Coronary artery (tissue), 2 donors: ENCODE data around the gene ABR.

Source experiments
- DNase-seq: peaks from one replicate; pipeline ENCODE4 v3.0.0-alpha.2; 2017; ENCODE audit warnings: low spot score
- H3K27ac ChIP-seq, 2 donors: fragments of 200-600 bp; sonication (generic); one replicate each; pipeline ENCODE4 v1.5.1; 2016 to 2019
- H3K4me3 ChIP-seq: fragments of 200-600 bp; sonication (generic); 2 replicates; pipeline ENCODE4 v1.5.1; 2016; ENCODE audit warnings: mild to moderate bottlenecking, moderate library complexity
- TF ChIP-seq, protein P1 (sequence below): fragments of 200-600 bp; sonication (generic); IDR thresholded peaks from one replicate; pipeline ENCODE4 v1.5.1; 2019; ENCODE audit warnings: antibody characterized with exemption

ABR gene

DNA sequence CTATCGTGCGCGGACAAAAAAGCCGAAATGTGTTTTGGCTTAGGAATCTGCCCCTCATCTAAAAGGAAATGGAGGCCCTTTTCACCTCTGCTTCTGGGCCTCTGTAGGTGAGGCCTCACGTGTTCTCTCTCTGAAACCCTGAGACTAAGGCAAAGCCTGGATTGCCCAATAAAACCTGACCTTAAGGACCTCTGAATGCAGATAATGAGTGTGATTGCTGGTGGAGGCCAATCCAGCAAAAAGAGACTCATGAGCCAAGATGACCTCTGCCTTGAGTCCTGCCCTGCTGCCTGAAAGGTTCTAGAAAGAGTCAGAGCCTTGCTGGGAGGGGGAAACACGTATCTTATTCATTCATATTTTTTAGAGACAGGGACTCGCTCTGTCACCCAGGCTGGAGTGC is 44.5 kb upstream of the ABR start:
- DNase-seq = no peak
- TF ChIP-seq, protein P1, sequence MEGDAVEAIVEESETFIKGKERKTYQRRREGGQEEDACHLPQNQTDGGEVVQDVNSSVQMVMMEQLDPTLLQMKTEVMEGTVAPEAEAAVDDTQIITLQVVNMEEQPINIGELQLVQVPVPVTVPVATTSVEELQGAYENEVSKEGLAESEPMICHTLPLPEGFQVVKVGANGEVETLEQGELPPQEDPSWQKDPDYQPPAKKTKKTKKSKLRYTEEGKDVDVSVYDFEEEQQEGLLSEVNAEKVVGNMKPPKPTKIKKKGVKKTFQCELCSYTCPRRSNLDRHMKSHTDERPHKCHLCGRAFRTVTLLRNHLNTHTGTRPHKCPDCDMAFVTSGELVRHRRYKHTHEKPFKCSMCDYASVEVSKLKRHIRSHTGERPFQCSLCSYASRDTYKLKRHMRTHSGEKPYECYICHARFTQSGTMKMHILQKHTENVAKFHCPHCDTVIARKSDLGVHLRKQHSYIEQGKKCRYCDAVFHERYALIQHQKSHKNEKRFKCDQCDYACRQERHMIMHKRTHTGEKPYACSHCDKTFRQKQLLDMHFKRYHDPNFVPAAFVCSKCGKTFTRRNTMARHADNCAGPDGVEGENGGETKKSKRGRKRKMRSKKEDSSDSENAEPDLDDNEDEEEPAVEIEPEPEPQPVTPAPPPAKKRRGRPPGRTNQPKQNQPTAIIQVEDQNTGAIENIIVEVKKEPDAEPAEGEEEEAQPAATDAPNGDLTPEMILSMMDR = no peak
- Histone ChIP-seq H3K4me3 (no peak overlapping the region), H3K27ac (no peak overlapping the region)

DNA sequence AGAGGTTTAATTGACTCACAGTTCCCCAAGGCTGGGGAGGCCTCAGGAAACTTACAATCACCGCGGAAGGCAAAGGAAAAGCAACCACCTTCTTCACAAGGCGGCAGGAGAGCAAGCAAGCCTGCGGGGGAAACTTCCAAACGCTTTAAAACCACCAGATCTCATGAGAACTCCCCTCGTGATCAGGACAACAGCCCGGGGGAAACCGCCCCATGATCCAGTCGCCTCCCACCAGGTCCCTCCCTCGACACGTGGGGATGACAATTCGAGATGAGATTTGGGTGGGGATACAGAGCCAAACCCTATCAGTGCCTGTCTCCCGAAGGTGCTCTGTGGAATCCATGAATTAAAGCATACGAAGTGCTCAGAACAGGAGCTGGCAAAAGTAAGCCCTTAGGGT is 43.9 kb upstream of the ABR start:
- DNase-seq = no peak
- Histone ChIP-seq H3K27ac (no peak overlapping the region), H3K4me3 (no peak overlapping the region)
- TF ChIP-seq, protein P1 = no peak

DNA sequence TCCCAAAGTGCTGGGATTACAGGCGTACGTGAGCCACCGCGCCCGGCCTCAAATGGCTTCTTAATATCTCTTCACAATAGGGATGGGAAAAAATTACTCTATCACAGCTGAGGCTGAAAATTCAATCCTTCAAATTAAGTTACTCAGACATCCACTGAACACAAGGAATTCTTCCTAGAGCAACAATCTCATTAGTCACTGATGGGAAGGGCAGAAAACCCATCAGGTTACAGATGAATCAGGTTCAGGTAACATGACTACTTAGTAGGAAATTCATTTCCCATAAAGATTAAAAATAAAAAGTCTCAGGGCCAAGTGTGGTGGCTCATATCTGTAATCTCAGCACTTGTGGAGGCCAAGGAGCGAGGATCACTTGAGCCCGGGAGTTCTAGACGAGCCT is 42.5 kb upstream of the ABR start:
- TF ChIP-seq, protein P1 = no peak
- no peak for DNase-seq
- no peak overlapping the region for H3K4me3 ChIP-seq
- no peak overlapping the region for H3K27ac ChIP-seq

DNA sequence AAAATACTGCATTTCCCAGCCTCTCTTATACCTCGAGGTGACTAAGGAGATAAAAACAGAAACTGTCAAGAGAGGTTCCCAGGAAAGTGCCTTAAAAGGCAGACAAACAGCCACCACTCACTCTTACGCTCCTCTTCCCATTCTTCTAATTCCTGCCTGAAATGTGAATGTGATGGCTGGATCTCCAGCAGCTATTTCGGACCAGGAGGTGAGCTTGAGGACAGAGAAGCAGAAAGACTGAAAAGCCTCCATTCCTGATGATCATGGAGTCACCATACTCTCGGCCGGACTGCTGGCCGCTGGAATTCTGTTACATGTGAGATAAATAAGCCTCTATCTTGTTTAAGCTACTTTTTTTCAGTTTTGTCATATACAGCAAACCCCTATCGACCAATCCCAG is 41.4 kb upstream of the ABR start:
- no peak overlapping the region for H3K27ac ChIP-seq
- H3K4me3 ChIP-seq = no peak overlapping the region
- TF ChIP-seq, protein P1 = no peak
- DNase-seq = no peak

DNA sequence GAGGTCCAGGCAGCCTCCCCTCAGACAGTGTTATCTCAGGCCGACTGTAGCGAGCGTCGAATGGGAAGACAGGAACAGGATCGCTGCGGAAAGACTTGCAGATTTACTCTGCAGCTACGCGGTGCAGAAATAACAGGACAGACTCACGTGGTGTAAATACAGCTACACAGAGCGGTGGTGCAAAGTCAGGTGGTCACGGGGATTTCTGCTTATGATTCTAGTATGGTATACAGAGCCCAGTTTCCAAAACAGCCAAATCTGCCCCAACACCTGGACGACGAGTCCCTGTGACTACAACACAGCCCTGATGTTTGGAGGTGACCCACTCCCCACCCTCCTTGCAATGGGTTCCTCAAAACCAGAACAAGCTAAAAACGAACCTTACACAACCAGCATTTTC is 40.6 kb upstream of the ABR start:
- DNase-seq = no peak
- TF ChIP-seq, protein P1 = no peak
- Histone ChIP-seq H3K4me3 (no peak overlapping the region), H3K27ac (no peak overlapping the region)

DNA sequence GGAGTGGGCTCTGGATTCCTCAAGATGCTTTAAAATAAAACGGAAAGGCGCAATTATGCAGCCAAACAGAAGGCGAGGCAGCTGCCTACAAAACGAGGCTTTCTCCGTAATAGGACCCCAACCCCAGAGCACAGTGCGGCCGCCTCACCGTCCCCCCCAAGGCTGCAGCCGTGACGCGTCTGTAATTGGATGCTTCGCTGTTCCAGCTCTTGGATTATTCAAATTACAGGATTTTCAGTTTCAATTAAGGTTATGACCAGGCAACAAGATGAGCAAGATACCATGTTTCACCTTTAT is 37.3 kb upstream of the ABR start:
- TF ChIP-seq, protein P1 = no peak
- Histone ChIP-seq H3K27ac (no peak overlapping the region), H3K4me3 (no peak overlapping the region)
- DNase-seq = no peak

DNA sequence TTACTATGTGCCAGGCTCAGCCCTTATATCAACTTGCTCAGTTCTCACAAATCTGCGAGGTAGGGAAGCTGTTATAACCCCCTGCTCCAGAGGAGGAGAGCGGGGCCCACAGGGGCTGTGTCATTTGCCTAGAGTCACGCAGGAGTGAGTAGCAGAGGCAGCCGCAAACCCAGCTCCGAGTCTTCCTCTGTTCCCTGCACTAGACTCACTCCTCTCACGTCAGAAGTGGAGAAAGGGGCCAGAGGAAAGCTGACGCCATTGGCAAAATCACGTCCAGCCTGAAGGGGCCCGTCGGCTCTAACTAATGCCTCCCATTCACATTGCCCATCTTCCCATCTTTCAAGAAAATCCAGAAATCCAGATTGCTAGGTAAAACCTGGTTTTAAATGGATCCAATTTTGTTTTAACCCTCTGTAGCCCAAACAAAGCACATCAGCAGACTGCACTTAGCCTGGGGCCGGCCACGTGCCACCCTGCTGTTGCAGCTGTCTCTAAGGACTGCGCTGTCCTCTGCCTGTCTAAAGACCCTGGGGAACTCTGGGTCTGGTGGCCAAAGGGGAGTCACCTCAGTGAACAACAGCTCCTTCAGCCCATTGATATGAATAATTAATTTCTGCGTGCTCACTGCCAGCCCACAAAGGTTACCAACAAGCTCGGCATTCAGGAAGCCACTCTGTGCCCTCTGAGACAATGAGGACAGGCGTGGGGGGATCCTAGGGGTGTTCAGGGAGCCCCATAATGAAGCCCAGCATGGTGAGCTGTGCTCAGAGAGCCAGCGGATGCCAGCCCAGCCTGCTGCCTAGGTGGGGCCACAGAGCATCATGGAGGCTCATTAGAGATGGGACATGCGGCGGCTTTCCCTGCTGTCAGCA is 36.7 kb upstream of the ABR start:
- Histone ChIP-seq H3K4me3 (no peak overlapping the region), H3K27ac (no peak overlapping the region)
- TF ChIP-seq, protein P1 = no peak
- DNase-seq = no peak
